Stimulated activated CD8-positive, alpha-beta memory T cell treated with anti-CD3 and anti-CD28 coated beads, Interleukin-7, amount 100 ng/mL, for 1 hour (primary cell): ENCODE measurements around the gene FLOT2.
"Not testable (repeated sequence)": the region's sequence is repeated elsewhere in the genome, so short reads cannot be mapped to it uniquely, and the experiment has no call there.

Experiments
- DNase-seq, 2 donors: peaks; one replicate each; pipeline ENCODE4 v3.0.0-alpha.2; 2020; ENCODE audit warnings: low read depth in 2 of 2

FLOT2 gene, protein sequence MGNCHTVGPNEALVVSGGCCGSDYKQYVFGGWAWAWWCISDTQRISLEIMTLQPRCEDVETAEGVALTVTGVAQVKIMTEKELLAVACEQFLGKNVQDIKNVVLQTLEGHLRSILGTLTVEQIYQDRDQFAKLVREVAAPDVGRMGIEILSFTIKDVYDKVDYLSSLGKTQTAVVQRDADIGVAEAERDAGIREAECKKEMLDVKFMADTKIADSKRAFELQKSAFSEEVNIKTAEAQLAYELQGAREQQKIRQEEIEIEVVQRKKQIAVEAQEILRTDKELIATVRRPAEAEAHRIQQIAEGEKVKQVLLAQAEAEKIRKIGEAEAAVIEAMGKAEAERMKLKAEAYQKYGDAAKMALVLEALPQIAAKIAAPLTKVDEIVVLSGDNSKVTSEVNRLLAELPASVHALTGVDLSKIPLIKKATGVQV

GRCh38 chr17:28896884-28897768 lies at the start of gene FLOT2:
TSS of gene FLOT2 (minus strand) at chr17:28897733. CDS start at chr17:28897574, 159 bp downstream.
- peak; percentile 26 to 39 for DNase-seq

DNA sequence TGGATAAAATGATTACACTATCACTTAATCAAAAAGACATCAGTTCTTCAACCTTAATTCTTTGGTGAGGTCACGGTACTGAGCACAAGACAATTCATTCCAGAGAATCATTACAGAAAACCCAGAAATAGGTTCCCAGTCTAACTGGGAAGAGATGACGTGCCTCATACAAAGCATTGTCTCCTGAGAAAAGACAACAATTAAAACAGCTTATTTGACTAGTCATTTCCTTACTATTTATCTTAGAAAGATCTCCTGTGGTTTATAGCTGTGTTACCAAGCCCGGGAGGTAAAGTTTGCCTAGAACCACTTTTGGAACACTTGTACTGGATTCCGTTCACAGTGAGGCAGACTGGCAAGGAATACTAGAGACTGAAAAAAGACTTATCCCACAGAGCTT lies 48.7 kb upstream of the FLOT2 start:
- no peak for DNase-seq

GRCh38 chr17:28944862-28945741 lies 47.6 kb upstream of the FLOT2 start:
- DNase-seq, result no peak

GRCh38 chr17:28944343-28944742 lies 46.8 kb upstream of the FLOT2 start:
- no peak for DNase-seq

DNA sequence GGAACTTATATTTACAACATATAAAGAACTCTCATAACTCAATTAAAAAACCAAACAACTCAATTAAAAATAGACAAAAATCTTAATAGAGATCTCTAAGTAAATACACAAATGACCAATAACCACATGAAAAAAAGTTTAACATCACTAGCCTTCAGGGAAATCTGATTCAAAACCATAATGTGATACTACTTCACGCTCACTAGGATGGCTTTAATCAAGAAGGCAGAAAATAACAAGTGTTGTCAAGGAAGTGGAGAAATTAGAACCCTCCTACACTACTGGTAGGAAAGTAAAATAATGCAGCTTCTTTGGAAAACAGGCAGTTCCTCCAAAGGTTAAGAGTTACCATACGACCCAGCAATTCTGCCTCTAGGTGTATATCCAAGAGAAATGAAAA lies 45.4 kb upstream of the FLOT2 start:
- DNase-seq, result no peak

- DNase-seq, result no peak
These were observed 43.7 kb upstream of the FLOT2 start for GRCh38 chr17:28941251-28941650.

- no peak for DNase-seq
These were observed 43.1 kb upstream of the FLOT2 start for GRCh38 chr17:28940675-28941074.

- DNase-seq, result no peak
These were observed 42.6 kb upstream of the FLOT2 start for GRCh38 chr17:28940142-28940541.

GRCh38 chr17:28938552-28938951 lies 41.0 kb upstream of the FLOT2 start:
- DNase-seq, result no peak

GRCh38 chr17:28937044-28937729 lies 39.7 kb upstream of the FLOT2 start:
- no peak for DNase-seq

GRCh38 chr17:28935744-28936460 lies 38.4 kb upstream of the FLOT2 start:
- no peak for DNase-seq

- DNase-seq, result not testable (repeated sequence)
These were observed 37.0 kb upstream of the FLOT2 start for GRCh38 chr17:28934508-28934907.

DNA sequence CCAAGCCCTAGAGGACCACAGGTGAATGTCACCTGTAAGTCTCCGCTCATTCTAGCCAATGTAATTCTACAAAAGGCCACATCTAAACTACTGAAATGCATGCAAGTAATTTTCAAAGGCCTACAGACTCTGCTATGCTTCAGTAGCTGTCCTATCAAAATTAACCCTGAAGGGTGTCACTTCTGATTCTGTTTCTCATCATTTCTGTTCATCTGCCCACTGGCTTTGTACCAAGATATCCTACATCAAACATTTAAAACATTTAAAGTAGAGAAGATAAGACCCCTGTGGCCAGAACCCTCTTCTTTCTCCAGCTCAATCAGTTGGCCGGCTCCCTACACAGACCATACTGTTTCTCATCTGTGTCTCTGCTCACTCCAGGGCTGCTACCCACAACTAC lies 32.3 kb upstream of the FLOT2 start:
- no peak for DNase-seq

DNA sequence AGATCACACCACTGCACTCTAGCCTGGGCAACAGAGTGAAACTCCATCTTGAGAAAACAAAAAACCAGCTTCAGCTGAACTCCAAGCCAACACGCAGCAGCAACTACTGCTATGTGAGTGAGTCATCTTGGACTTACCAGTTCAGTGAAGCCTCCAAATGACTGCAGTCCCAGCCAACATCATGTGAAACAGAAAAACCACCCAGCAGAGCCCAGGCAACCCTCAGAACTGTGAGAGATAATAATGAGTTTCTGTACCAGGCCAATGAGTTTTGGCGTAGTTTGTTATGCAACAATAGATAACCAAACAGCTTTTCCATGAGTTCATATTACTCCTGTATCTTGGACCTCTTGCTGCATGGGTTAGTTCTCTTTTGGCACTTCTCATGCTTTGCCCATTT lies 30.5 kb upstream of the FLOT2 start:
- no peak for DNase-seq

DNA sequence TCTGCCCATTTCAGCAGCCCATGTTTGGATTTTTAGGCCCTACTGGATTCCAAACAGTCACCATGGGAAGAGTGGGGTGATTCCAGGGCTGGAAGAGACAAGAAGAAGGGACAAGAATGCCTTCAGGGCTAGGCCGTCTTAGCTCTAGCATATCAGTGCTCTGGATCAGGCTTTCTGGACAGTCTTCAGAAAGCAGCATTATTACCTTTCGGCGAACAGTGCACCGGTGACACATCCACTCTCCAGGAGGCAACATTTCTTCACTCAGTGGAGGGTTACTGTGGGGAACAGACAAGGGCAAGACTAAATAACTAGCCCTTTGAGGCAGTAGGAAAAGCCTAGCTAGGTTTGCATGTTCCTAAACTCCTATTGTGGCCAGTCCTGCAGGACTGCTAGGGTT lies 29.3 kb upstream of the FLOT2 start:
- DNase-seq, result no peak

DNA sequence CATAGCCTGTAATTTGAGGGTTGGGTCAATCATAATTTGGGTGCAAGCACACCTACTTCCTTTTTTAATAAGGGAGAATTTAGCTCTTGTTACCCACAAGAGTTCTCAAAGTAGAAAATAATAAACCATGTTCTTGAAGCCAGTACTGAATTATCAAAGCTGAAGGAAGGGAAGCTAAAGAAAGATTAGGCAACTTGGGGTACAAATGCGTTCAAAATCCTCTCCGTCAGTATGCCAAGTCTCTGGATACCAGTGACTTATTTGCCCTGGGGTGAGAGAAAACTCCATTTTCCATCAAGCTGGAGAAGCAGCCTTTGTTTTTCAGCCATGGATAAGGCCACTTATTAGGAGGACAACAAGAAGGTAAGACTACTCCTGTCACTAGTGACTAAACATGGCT lies 28.8 kb upstream of the FLOT2 start:
- no peak for DNase-seq

GRCh38 chr17:28925912-28926365 lies 28.4 kb upstream of the FLOT2 start:
- peak in 1 of 2 donors; percentile 4 for DNase-seq

- no peak for DNase-seq
These were observed 22.7 kb upstream of the FLOT2 start for GRCh38 chr17:28920201-28920600.

DNA sequence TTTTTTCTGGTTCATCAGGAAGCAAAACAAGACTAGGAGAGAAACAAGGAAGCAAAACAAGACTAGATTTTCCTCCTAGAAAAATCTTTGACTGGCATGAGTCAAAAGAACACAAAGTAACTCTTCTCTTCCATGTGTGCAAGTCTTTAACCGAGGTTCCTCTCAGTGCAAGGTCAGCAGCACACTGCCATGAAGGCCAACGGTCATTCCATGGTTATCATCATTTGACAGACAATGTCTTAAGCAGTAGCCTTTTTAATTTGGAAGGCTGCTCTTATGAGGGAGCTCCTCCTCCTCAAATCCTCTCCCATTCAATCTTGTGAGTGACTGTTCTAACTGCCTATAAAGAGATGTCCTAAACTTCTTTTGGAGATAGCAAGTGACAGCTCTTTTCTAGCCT lies 20.8 kb upstream of the FLOT2 start:
- no peak for DNase-seq

DNA sequence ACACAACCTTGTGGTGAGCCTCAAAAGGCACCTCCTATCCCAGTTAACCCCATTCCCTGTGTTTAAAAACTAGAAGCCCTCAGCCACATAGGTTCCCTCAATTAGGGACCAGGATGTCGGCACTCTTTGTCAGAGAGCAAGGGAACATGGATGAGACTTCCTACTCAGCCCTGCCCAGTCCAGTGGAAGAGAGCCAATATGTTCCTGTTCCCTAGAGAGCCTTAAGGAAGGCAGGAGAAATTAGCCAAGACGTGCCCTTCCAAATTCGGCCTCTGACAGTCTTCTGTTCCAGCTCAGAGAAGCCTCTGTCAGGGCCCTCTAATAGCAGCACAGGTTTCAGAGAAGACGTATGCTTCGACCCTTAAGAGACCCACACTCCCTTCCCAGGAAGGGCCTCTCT lies 19.9 kb upstream of the FLOT2 start:
- no peak for DNase-seq
